Fibroblast of lung (primary cell): ENCODE results near the gene EXOSC5. TPM values are rescaled to one million over a fixed set of nuclear protein-coding genes. Genes with fewer than 3 reads are reported as not detected.

Experiments
- DNase-seq, 2 donors: peaks; one replicate each; pipeline versions ENCODE4 v3.0.0 to v3.0.0-alpha.2; 2010; ENCODE audit warnings: low read depth in 2 of 2
- H2AFZ ChIP-seq: 2 replicates; pipeline ENCODE4 v1.5.1; 2012; ENCODE audit warnings: low read length, control low read depth, inconsistent platforms
- H3K27ac ChIP-seq: 2 replicates; pipeline ENCODE4 v1.5.1; 2011; ENCODE audit warnings: low read length, control low read depth; ENCODE audit not compliant: insufficient read depth
- H3K27me3 ChIP-seq: 2 replicates; pipeline ENCODE4 v1.5.1; 2011; ENCODE audit warnings: mild to moderate bottlenecking, low read length; ENCODE audit not compliant: control insufficient read depth, insufficient read depth
- H3K36me3 ChIP-seq: 2 replicates; pipeline ENCODE4 v1.5.1; 2011; ENCODE audit warnings: low read length; ENCODE audit not compliant: control insufficient read depth, insufficient read depth
- H3K4me1 ChIP-seq: 2 replicates; pipeline ENCODE4 v1.5.1; 2011; ENCODE audit warnings: low read length; ENCODE audit not compliant: control insufficient read depth, insufficient read depth; ENCODE audit errors: extremely low read depth
- H3K4me2 ChIP-seq: 2 replicates; pipeline ENCODE4 v1.5.1; 2011; ENCODE audit warnings: low read length, control low read depth; ENCODE audit not compliant: insufficient read depth; ENCODE audit errors: extremely low read depth
- H3K4me3 ChIP-seq, 4 experiments: fragments of 200-600 bp in 1 of 4; sonication (generic) in 1 of 4; replicated peaks in 1 of 4; 2 replicates each; pipeline ENCODE4 v1.5.1; 2011 to 2016; ENCODE audit warnings: low read length in 4 of 4, low read depth in 3 of 4, mild to moderate bottlenecking in 3 of 4, control low read depth in 2 of 4, inconsistent platforms in 1 of 4, mixed read lengths in 1 of 4; ENCODE audit not compliant: insufficient read depth in 1 of 4; ENCODE audit errors: control extremely low read depth in 1 of 4
- H3K79me2 ChIP-seq: 2 replicates; pipeline ENCODE4 v1.5.1; 2012; ENCODE audit warnings: mild to moderate bottlenecking, low read length, inconsistent platforms; ENCODE audit not compliant: control insufficient read depth, insufficient read depth
- H3K9ac ChIP-seq: 2 replicates; pipeline ENCODE4 v1.5.1; 2011; ENCODE audit warnings: mild to moderate bottlenecking, low read length, control low read depth; ENCODE audit not compliant: insufficient read depth
- H3K9me3 ChIP-seq: 2 replicates; pipeline ENCODE4 v1.5.1; 2012; ENCODE audit warnings: low read depth, low read length; ENCODE audit not compliant: control insufficient read depth, insufficient read depth
- H4K20me1 ChIP-seq: 2 replicates; pipeline ENCODE4 v1.5.1; 2011; ENCODE audit warnings: low read length; ENCODE audit not compliant: control insufficient read depth, insufficient read depth; ENCODE audit errors: extremely low read depth
- CTCF ChIP-seq, 2 donors: IDR thresholded peaks in 1 of 2; conservative IDR thresholded peaks in 1 of 2; 1 replicate in 1 of 2; 2 replicates in 1 of 2; pipeline ENCODE4 v1.5.1; 2011 to 2012; ENCODE audit warnings: low read length in 2 of 2, control low read depth in 1 of 2, inconsistent platforms in 1 of 2, low read depth in 1 of 2, mild to moderate bottlenecking in 1 of 2
- EZH2 ChIP-seq: IDR thresholded peaks from 2 replicates; pipeline ENCODE4 v1.5.1; 2012; ENCODE audit warnings: low read length, control low read depth, mild to moderate bottlenecking; ENCODE audit errors: missing control alignments
- polyA plus RNA-seq, 2 donors: library from polyadenylated mRNA; depleted of rRNA in 1 of 2; stranded (reverse) in 1 of 2; unstranded in 1 of 2; fragments of >200 nt; gene quantifications; 2 replicates each; pipeline ENCODE4 v1.2.1, GENCODE V29; 2011 to 2012; ENCODE audit warnings: missing spikeins in 1 of 2
- total RNA-seq: library from RNA; depleted of rRNA; stranded (reverse); fragments of >200 nt; gene quantifications from 2 replicates; pipeline ENCODE4 v1.2.1, GENCODE V29; 2014

Gene EXOSC5
- total and polyA plus RNA-seq, 2 donors (not counting 1 experiment from before 2014, with no cell fraction given), result 5.0 to 10.7 TPM

GRCh38 chr19:41420101-41420880, 23.1 kb upstream of the EXOSC5 start:
- no peaks in the 10 kb centered on the region for H3K9me3 ChIP-seq
- H3K4me2 ChIP-seq, result no peak overlapping the region
- H3K9ac ChIP-seq, result no peak overlapping the region
- peaks cover 15% of the 10 kb centered on the region for H3K36me3 ChIP-seq
- H3K27me3 ChIP-seq, result no peaks in the 10 kb centered on the region
- no peak for TF ChIP-seq CTCF (conservative IDR thresholded peaks at IDR 0.05 in 1 of 2, IDR thresholded peaks at IDR 0.05 in 1 of 2; ENCODE audit: low read depth in 1 of 2, low read length in 2 of 2)
- TF ChIP-seq EZH2, result no peak
- DNase-seq, result no peak
- no peaks in the 10 kb centered on the region for H4K20me1 ChIP-seq
- no peak overlapping the region for H2AFZ ChIP-seq
- H3K4me3 ChIP-seq, result no peak overlapping the region
- H3K4me1 ChIP-seq, result no peaks in the 10 kb centered on the region
- no peaks in the 10 kb centered on the region for H3K79me2 ChIP-seq
- no peak overlapping the region for H3K27ac ChIP-seq

- no peak for DNase-seq
- no peak overlapping the region for H3K9ac ChIP-seq
- no peaks in the 10 kb centered on the region for H3K4me1 ChIP-seq
- no peak overlapping the region for H2AFZ ChIP-seq
- no peaks in the 10 kb centered on the region for H3K9me3 ChIP-seq
- no peak overlapping the region for H3K27ac ChIP-seq
- no peak overlapping the region for H3K4me2 ChIP-seq
- TF ChIP-seq CTCF (conservative IDR thresholded peaks at IDR 0.05 in 1 of 2, IDR thresholded peaks at IDR 0.05 in 1 of 2; ENCODE audit: low read depth in 1 of 2, low read length in 2 of 2) (no peak), EZH2 (no peak)
- H4K20me1 ChIP-seq, result no peaks in the 10 kb centered on the region
- no peaks in the 10 kb centered on the region for H3K27me3 ChIP-seq
- H3K36me3 ChIP-seq, result peaks cover 5% of the 10 kb centered on the region
- no peak overlapping the region for H3K4me3 ChIP-seq
- H3K79me2 ChIP-seq, result no peaks in the 10 kb centered on the region
Observed at GRCh38 chr19:41416194-41416674, 19.1 kb upstream of the EXOSC5 start.

GRCh38 chr19:41415154-41415571, 18.0 kb upstream of the EXOSC5 start:
- no peaks in the 10 kb centered on the region for H3K79me2 ChIP-seq
- no peaks in the 10 kb centered on the region for H4K20me1 ChIP-seq
- H3K4me1 ChIP-seq, result no peaks in the 10 kb centered on the region
- no peak overlapping the region for H3K4me2 ChIP-seq
- H3K27ac ChIP-seq, result no peak overlapping the region
- no peak overlapping the region for H3K4me3 ChIP-seq
- H2AFZ ChIP-seq, result no peak overlapping the region
- peaks cover 5% of the 10 kb centered on the region for H3K36me3 ChIP-seq
- DNase-seq, result no peak
- H3K27me3 ChIP-seq, result no peaks in the 10 kb centered on the region
- H3K9me3 ChIP-seq, result no peaks in the 10 kb centered on the region
- H3K9ac ChIP-seq, result no peak overlapping the region
- no peak for TF ChIP-seq CTCF (conservative IDR thresholded peaks at IDR 0.05 in 1 of 2, IDR thresholded peaks at IDR 0.05 in 1 of 2; ENCODE audit: low read depth in 1 of 2, low read length in 2 of 2)
